Lower leg skin (tissue), 3 donors: Measurements from ENCODE around the gene C13orf46.

Experiments used
- CTCF ChIP-seq, 3 donors: fragments of 450-650 bp; IDR thresholded peaks; one replicate each; pipeline ENCODE4 v1.5.1; 2016; ENCODE audit warnings: antibody characterized with exemption in 3 of 3, mild to moderate bottlenecking in 3 of 3, moderate library complexity in 2 of 3
- POLR2A ChIP-seq, 2 donors: fragments of 450-650 bp; IDR thresholded peaks; one replicate each; pipeline ENCODE4 v1.6.1; 2016 to 2017; ENCODE audit warnings: antibody characterized with exemption in 2 of 2, mild to moderate bottlenecking in 1 of 2, moderate library complexity in 1 of 2

GRCh38 chr13:113982296-113982661 is 8.4 kb upstream of the C13orf46 start:
- no peak for TF ChIP-seq CTCF (IDR thresholded peaks at IDR 0.05)
- TF ChIP-seq POLR2A (IDR thresholded peaks at IDR 0.05), result no peak
